Smooth muscle cell (in vitro differentiated cells): ENCODE data around the gene SYNJ2. TPM values are rescaled to one million over a fixed set of nuclear protein-coding genes. Genes with fewer than 3 reads are reported as not detected.

ENCODE experiments used
- DNase-seq: peaks from one replicate; lab custom pipeline; 2025; ENCODE audit not compliant: unreplicated experiment; lab: John Stamatoyannopoulos, UW
- H2AFZ ChIP-seq: fragments of 200-600 bp; sonication (generic); 2 replicates; pipeline ENCODE4 v1.6.0; 2016; ENCODE audit warnings: antibody characterized with exemption, low read depth, mild to moderate bottlenecking
- H3F3A ChIP-seq: fragments of 200-600 bp; sonication (generic); 2 replicates; pipeline ENCODE4 v1.6.0; 2017; ENCODE audit warnings: antibody characterized with exemption, low read depth
- H3K27ac ChIP-seq: fragments of 200-600 bp; sonication (generic); 2 replicates; pipeline ENCODE4 v1.5.1; 2016; ENCODE audit warnings: low read depth, mild to moderate bottlenecking
- H3K27me3 ChIP-seq: fragments of 200-600 bp; sonication (generic); 2 replicates; pipeline ENCODE4 v1.6.1; 2016; ENCODE audit warnings: low read depth, mild to moderate bottlenecking
- H3K36me3 ChIP-seq: fragments of 200-600 bp; sonication (generic); 2 replicates; pipeline ENCODE4 v1.5.1; 2016; ENCODE audit warnings: low read depth
- H3K4me1 ChIP-seq: fragments of 200-600 bp; sonication (generic); 2 replicates; pipeline ENCODE4 v1.5.1; 2016; ENCODE audit warnings: low read depth
- H3K4me2 ChIP-seq: fragments of 200-600 bp; sonication (generic); 2 replicates; pipeline ENCODE4 v1.6.0; 2016; ENCODE audit warnings: mild to moderate bottlenecking
- H3K4me3 ChIP-seq: fragments of 200-600 bp; sonication (generic); 2 replicates; pipeline ENCODE4 v1.5.1; 2016; ENCODE audit warnings: mild to moderate bottlenecking
- H3K79me2 ChIP-seq: fragments of 200-600 bp; sonication (generic); 2 replicates; pipeline ENCODE4 v1.6.0; 2016; ENCODE audit warnings: low read depth, mild to moderate bottlenecking
- H3K9ac ChIP-seq: fragments of 200-600 bp; sonication (generic); 2 replicates; pipeline ENCODE4 v1.6.0; 2016; ENCODE audit warnings: low read depth
- H3K9me3 ChIP-seq: fragments of 200-600 bp; sonication (generic); replicated peaks from 2 replicates; pipeline ENCODE4 v1.5.1; 2016; ENCODE audit warnings: low read depth
- H4K20me1 ChIP-seq: fragments of 200-600 bp; sonication (generic); 2 replicates; pipeline ENCODE4 v1.6.0; 2016; ENCODE audit warnings: low read depth
- WGBS: methylation state at CpG from one replicate; pipeline ENCODE4 v1.1.7; 2016; ENCODE audit warnings: low lambda C conversion rate; 5-methylcytosine and 5-hydroxymethylcytosine counted together
- polyA plus RNA-seq: library from polyadenylated mRNA; unstranded; fragments of >200 nt; fragmentation: Nextera tagmentation; extraction: Ambion mirVana; gene quantifications from 2 replicates; pipeline ENCODE4 v1.2.1, GENCODE V29; 2016
- total RNA-seq: library from RNA; depleted of rRNA; stranded (reverse); fragments of >200 nt; gene quantifications from 2 replicates; pipeline ENCODE4 v1.2.3, GENCODE V29; 2014
- TF ChIP-seq, protein P1 (sequence below): fragments of 200-600 bp; sonication (generic); IDR thresholded peaks from 2 replicates; pipeline ENCODE4 v1.5.1; 2017; ENCODE audit warnings: borderline replicate concordance, mild to moderate bottlenecking, antibody characterized with exemption; ENCODE audit not compliant: insufficient read depth, poor library complexity, severe bottlenecking

Gene SYNJ2
- total and polyA plus RNA-seq, 2 experiments from 2014 or later, result 6.0 to 6.1 TPM

DNA sequence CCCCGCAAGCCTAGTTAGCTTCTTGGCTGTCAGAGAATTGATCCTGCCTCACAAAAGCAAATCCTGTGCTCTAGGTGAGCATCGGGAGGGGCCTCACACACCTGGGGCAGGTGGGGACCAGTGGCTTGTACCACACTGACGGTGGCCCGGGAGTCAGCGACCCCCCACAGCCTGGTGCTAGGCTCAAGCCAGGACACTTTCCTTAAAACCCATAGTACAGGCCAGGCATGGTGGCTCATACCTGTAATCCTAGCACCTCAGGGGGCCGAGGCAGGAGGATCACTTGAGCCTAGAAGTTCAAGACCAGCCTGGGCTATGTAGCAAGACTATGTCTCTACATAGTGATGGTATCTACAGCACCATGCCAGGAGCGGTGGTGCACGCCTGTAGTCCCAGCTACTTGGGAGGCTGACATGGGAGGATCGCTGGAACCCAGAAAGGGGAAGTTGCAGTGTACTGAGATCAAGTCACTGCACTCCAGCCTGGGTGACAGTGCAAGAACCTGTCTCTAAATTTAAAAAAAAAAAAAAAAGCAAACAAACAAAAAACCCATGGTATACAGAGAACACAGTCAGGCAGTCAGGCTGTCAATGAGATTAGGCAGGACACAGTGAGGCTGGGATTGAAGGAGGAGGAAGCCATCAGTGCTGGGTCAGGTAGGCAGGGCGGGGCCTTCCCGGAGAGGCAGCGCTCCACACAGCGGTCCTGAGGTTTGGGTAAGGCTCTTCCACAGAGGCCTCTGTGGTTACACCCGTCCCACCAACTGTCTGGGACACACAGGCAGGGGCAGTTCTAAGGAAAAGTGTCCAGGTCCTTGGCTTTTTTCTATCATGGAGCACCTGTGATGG lies 41.3 kb downstream of the SYNJ2 start:
- Histone ChIP-seq H3K4me3 (no peak overlapping the region), H3F3A (peaks cover 3% of the 10 kb centered on the region), H3K27ac (no peak overlapping the region), H3K4me2 (no peak overlapping the region), H3K36me3 (no peaks in the 10 kb centered on the region), H3K9me3 (no peaks in the 10 kb centered on the region), H3K79me2 (no peaks in the 10 kb centered on the region), H3K9ac (no peak overlapping the region), H4K20me1 (no peaks in the 10 kb centered on the region), H3K27me3 (no peaks in the 10 kb centered on the region), H2AFZ (no peak overlapping the region), H3K4me1 (peaks cover 4% of the 10 kb centered on the region)
- DNase-seq, result no peak
- TF ChIP-seq, protein P1, sequence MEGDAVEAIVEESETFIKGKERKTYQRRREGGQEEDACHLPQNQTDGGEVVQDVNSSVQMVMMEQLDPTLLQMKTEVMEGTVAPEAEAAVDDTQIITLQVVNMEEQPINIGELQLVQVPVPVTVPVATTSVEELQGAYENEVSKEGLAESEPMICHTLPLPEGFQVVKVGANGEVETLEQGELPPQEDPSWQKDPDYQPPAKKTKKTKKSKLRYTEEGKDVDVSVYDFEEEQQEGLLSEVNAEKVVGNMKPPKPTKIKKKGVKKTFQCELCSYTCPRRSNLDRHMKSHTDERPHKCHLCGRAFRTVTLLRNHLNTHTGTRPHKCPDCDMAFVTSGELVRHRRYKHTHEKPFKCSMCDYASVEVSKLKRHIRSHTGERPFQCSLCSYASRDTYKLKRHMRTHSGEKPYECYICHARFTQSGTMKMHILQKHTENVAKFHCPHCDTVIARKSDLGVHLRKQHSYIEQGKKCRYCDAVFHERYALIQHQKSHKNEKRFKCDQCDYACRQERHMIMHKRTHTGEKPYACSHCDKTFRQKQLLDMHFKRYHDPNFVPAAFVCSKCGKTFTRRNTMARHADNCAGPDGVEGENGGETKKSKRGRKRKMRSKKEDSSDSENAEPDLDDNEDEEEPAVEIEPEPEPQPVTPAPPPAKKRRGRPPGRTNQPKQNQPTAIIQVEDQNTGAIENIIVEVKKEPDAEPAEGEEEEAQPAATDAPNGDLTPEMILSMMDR, result no peak
- whole genome bisulfite sequencing, result 96% methylated on average over 14 of the region's 14 CpGs

DNA sequence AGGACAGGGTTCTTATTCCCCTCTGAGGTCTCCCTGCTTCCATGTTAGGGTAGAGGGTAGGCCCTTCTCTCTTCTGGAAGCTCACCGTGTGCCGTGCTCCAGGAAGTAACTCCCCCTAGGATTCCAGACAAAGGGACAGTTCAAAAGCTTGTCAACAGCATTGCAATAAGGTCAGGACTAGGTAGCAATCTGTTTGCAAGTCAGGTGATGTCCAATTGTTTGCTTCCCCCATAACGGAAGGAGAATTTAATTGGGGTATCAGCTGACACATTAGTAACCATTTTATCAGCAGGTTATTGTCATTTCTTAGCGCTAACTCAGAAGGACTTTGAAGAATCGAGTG lies 41.9 kb downstream of the SYNJ2 start:
- Histone ChIP-seq H3K27me3 (no peaks in the 10 kb centered on the region), H3K79me2 (no peaks in the 10 kb centered on the region), H3K9me3 (no peaks in the 10 kb centered on the region), H3F3A (peaks cover 3% of the 10 kb centered on the region), H3K9ac (no peak overlapping the region), H4K20me1 (no peaks in the 10 kb centered on the region), H3K27ac (no peak overlapping the region), H3K4me1 (peaks cover 4% of the 10 kb centered on the region), H2AFZ (no peak overlapping the region), H3K4me3 (no peak overlapping the region), H3K4me2 (no peak overlapping the region), H3K36me3 (no peaks in the 10 kb centered on the region)
- 91% methylated on average over 5 of the region's 5 CpGs for WGBS
- TF ChIP-seq, protein P1, result no peak
- no peak for DNase-seq

DNA sequence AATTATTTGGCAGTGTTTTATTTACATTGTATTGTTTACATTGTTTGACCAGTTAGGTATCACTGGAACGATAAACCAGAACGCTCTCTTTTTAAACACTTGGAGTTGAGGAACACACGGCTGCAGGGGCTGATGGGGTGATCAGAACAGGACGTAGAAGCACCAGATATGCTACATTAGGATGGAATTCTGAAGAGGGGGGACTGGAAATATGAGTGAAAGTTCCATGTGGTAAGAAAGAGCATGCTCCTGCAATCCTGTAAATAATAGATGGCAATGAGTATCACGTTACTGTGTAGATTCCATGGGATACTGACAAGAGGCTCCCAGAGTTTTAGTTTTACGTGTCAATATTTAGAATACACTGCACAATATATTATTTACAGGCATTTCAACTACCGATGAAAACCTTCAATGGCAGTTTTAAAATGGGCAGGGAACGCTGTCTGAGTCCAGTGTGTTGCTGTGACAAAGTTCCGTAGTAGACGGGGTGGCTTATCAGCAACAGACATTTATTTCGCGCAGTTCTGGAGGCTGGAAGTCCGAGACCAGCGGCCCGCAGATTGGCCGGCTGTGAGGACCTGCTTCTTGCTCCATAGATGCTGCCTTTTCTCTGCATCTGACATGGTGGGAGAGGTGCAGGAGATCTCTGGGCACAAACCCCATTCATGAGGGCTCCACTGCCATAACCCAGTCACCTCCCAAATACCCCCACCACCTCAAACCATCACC lies 43.1 kb downstream of the SYNJ2 start:
- Histone ChIP-seq H3K4me1 (peaks cover 4% of the 10 kb centered on the region), H4K20me1 (no peaks in the 10 kb centered on the region), H3K4me3 (no peak overlapping the region), H3K4me2 (no peak overlapping the region), H3K9me3 (no peaks in the 10 kb centered on the region), H3K27ac (peak overlapping the region; percentile 96), H3K79me2 (no peaks in the 10 kb centered on the region), H3K9ac (no peak overlapping the region), H3K36me3 (no peaks in the 10 kb centered on the region), H3K27me3 (no peaks in the 10 kb centered on the region), H2AFZ (no peak overlapping the region), H3F3A (peaks cover 3% of the 10 kb centered on the region)
- no peak for DNase-seq
- TF ChIP-seq, protein P1, result no peak
- WGBS, result 88% methylated on average over 16 of the region's 16 CpGs
